GM18951 (cell line): ENCODE results near the gene GRB2.

ENCODE experiments used
- POLR2A ChIP-seq: IDR thresholded peaks from 4 replicates; pipeline ENCODE4 v1.6.1; 2011; ENCODE audit warnings: mild to moderate bottlenecking; ENCODE audit not compliant: insufficient read length, insufficient read depth; ENCODE audit errors: extremely low read depth
- in situ Hi-C: fragments of 300-500 bp; cut with MboI; formaldehyde crosslinking; loops from one replicate; pipeline ENCODE4 v1.12.0; 2022; ENCODE audit warnings: low sequenced_read_pairs, mixed read lengths, inconsistent platforms; ENCODE audit not compliant: unreplicated experiment

Gene GRB2

GRCh38 chr17:75404731-75405364 lies 630 bp downstream of the GRB2 start:
- no peak for TF ChIP-seq POLR2A
- in situ Hi-C loops: no loop called here

DNA sequence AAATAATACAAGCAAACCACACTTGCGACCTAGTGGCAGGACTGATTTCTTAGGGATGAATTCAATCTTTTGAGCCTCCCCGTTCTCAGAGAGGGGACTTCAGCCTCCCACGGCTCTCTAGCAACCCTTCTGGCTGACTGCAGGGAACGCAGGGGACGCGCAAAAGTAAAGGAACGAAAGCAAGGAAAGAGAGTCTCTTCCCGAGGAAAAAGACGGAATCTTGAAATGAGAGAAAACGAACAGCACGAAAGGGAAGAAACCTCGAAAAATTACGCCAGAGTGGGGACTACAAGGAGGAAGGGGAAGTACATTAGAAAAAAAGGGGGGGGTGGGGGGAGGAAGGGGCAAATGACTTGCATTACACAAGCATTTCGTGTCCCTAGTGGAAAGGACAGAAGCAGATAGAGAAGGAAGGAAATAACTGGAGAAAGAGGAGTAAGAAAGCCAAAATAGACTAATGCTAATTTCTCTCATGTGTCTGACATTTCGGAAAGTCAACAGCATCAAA lies 1.2 kb downstream of the GRB2 start:
- no peak for TF ChIP-seq POLR2A
- in situ Hi-C loops: no loop called here

- in situ Hi-C loops: no loop called here
- no peak for TF ChIP-seq POLR2A
Observed at GRCh38 chr17:75403131-75403530, 2.3 kb downstream of the GRB2 start.

DNA sequence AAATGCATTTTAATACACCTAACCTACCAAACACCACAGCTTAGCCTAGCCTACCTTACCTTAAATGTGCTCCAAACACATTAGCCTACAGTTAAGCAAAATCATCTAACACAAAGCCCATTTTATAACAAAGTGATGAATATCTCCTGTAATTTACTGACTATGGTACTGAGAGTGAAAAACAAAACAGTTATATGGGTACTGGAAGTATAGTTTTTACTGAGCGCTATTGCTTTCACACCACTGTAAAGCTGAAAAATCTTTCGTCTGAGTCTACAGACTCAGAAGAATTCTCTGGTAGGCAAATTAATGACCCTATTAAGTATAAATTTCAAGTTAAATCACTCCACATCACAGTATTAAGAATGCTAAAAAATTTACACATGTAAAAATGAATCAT lies 3.5 kb downstream of the GRB2 start:
- in situ Hi-C loops: no loop called here
- no peak for TF ChIP-seq POLR2A

GRCh38 chr17:75400326-75400939 lies 5.0 kb downstream of the GRB2 start:
- TF ChIP-seq POLR2A: no peak
- in situ Hi-C loops: no loop called here

GRCh38 chr17:75398279-75398678 lies 7.2 kb downstream of the GRB2 start:
- in situ Hi-C loops: loop anchor here (5.0 kb wide), 1 partner anchor 66 kb away; no protein-coding TSS in a partner anchor
- TF ChIP-seq POLR2A: no peak

DNA sequence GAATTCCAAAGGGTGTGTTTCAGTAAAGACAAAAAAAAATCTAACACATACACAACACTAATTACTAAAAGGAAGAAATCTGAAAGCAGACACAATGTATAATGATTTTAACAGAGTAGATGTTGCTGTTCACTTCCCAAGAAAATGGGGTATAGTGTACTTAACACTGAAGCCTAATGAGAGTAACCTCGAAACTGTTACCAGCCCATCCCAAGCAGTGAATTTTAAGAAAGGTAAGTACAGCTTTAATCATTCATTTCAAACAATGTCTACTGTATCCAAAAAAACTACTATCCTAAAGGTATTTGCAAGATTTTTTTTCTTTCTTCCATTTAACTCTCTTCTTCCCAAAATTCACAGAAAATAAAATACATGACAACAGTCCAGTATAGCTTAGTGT lies 8.3 kb downstream of the GRB2 start:
- in situ Hi-C loops: loop anchor here (5.0 kb wide), 1 partner anchor 65 kb away; no protein-coding TSS in a partner anchor
- TF ChIP-seq POLR2A: no peak

DNA sequence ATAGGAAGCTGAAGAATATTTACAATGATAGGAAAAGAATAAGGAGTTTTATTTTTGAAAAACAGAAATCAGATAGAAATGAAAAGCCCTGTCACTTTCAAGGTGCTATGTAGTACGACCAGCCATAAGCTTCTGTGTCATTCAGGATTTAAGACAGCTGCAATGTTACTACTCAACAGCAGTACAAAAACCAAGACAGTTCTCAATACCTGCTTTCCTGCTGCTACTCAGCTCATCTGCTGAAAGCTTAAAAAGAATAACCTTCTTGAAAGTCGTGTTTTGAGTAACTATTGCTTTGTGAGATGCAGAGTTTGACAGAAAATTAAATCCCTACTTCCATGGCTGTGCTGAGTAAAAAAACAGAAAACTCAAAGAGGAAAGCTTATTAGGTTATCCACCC lies 8.7 kb downstream of the GRB2 start:
- in situ Hi-C loops: loop anchor here (5.0 kb wide), 1 partner anchor 64 kb away; no protein-coding TSS in a partner anchor
- TF ChIP-seq POLR2A: no peak

DNA sequence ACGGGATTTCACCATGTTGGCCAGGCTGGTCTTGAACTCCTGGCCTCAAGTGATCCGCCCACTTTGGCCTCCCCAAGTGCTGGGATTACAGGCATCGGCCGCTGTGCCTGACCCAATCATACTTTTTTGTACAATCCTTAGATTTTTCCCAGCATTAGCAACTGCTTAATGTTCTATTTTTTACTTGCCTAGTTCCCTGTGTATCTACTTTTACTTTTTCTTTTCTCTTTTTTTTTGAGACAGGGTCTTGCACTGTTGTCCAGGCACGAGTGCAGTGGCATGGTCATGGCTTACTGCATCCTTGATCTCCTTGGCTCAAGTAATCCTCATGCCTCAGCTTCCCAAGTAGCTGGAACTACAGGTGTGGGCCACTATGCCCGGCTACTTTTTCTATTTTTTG lies 9.5 kb downstream of the GRB2 start:
- in situ Hi-C loops: loop anchor here (5.0 kb wide), 1 partner anchor 64 kb away; no protein-coding TSS in a partner anchor
- TF ChIP-seq POLR2A: no peak

DNA sequence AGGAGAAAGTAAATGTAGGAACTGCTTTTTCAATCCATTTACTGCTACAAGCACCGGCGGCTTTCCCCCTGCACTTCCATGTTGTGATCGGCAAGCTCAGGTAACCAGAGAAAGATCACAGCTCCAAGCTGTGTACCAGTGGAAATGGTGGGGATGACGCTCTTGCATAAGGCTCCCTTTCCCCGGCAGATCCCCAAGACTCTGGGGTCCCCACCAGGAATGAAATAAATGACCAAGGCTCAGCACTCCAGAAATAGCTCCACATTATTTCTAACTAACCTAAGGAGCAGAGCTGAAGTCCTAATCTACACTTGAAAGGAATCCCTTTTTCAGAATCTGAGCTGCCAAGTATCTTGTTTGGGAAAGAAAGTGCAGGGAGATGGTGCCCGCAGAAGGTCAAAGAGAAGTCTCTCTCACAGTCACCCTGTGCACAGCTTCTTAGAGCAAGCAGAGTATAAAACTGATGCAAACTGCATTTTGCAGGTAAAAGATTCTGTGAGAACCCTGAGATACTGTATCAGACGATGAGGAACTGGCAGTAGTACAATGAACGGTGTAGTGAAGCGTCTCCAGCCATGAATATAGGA lies 11.1 kb downstream of the GRB2 start:
- TF ChIP-seq POLR2A: no peak
- in situ Hi-C loops: no loop called here

- TF ChIP-seq POLR2A: peak; percentile 52
- in situ Hi-C loops: no loop called here
Observed at GRCh38 chr17:75393523-75394331, 11.8 kb downstream of the GRB2 start.

- in situ Hi-C loops: no loop called here
Observed at GRCh38 chr17:75392559-75392958, 12.9 kb downstream of the GRB2 start.

GRCh38 chr17:75390982-75391381 lies 14.5 kb downstream of the GRB2 start:
- no peak for TF ChIP-seq POLR2A
- in situ Hi-C loops: no loop called here

More at GRCh38 chr17:75392559-75392958, 12.9 kb downstream of the GRB2 start:
- no peak for TF ChIP-seq POLR2A

GRCh38 chr17:75388476-75389030 lies 16.9 kb downstream of the GRB2 start:
- no peak for TF ChIP-seq POLR2A
- in situ Hi-C loops: no loop called here
